ENCODE data around the gene BIRC2.

DNA sequence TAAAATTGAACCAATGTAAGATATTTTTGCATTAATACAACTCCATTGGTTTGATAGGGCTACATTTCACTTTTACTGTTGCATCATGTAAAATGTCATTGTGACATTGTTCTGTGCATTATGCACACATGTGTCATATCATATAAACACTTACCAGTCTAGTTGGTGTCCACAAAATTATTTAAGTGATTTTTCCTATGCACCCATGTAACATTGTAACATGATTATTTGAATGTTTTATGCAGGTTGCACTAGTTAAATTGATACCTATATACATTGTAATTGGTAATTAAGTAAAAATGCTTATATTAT, 39.3 kb upstream of the BIRC2 start:
- TF ChIP-seq, protein P1, sequence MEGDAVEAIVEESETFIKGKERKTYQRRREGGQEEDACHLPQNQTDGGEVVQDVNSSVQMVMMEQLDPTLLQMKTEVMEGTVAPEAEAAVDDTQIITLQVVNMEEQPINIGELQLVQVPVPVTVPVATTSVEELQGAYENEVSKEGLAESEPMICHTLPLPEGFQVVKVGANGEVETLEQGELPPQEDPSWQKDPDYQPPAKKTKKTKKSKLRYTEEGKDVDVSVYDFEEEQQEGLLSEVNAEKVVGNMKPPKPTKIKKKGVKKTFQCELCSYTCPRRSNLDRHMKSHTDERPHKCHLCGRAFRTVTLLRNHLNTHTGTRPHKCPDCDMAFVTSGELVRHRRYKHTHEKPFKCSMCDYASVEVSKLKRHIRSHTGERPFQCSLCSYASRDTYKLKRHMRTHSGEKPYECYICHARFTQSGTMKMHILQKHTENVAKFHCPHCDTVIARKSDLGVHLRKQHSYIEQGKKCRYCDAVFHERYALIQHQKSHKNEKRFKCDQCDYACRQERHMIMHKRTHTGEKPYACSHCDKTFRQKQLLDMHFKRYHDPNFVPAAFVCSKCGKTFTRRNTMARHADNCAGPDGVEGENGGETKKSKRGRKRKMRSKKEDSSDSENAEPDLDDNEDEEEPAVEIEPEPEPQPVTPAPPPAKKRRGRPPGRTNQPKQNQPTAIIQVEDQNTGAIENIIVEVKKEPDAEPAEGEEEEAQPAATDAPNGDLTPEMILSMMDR (IDR thresholded peaks at IDR 0.05), result no peak
- TF ChIP-seq POLR2A (IDR thresholded peaks at IDR 0.05), result no peak
